Measurements from ENCODE around the gene MT1A. TPM values are rescaled to one million over a fixed set of nuclear protein-coding genes. Genes with fewer than 3 reads are reported as not detected.
A peak's percentile ranks its signal among the peaks of the same experiment; 100 is the strongest.

Gene MT1A
- total RNA-seq, 1 donor: 0.72 TPM

DNA sequence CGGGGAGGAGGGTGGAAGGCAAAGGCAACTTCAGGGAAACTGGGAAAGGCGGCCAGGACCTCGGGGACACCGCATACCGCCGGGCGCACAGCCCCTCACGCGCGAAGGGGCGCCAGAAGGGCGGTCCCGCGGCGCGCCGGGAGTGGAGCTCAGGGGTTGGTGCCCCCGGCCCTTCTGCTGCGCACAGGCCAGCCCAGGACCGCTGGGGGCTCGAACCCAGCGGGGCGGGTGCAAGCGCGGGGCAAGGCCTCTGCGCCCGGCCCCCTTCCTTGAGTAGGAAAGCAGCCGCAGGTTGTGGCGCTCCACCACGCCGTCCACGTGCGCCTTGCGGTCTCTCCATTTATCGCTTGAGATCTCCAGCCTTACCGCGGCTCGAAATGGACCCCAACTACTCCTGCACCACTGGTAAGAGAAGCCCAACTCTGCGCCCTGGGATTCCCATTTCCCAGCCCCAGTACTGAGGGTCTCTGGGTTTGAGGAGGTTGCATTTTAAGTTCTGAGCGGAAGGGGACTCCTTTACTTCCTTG lies 3.0 kb upstream of the MT1A start:
- TF ChIP-seq, protein P1, sequence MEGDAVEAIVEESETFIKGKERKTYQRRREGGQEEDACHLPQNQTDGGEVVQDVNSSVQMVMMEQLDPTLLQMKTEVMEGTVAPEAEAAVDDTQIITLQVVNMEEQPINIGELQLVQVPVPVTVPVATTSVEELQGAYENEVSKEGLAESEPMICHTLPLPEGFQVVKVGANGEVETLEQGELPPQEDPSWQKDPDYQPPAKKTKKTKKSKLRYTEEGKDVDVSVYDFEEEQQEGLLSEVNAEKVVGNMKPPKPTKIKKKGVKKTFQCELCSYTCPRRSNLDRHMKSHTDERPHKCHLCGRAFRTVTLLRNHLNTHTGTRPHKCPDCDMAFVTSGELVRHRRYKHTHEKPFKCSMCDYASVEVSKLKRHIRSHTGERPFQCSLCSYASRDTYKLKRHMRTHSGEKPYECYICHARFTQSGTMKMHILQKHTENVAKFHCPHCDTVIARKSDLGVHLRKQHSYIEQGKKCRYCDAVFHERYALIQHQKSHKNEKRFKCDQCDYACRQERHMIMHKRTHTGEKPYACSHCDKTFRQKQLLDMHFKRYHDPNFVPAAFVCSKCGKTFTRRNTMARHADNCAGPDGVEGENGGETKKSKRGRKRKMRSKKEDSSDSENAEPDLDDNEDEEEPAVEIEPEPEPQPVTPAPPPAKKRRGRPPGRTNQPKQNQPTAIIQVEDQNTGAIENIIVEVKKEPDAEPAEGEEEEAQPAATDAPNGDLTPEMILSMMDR (IDR thresholded peaks at IDR 0.05; ENCODE audit: insufficient read depth, low read length): no peak
- DNase-seq (ENCODE audit: low read depth): no peak
- H3K4me3 ChIP-seq (ENCODE audit: low read depth, low read length): no peak overlapping the region

DNA sequence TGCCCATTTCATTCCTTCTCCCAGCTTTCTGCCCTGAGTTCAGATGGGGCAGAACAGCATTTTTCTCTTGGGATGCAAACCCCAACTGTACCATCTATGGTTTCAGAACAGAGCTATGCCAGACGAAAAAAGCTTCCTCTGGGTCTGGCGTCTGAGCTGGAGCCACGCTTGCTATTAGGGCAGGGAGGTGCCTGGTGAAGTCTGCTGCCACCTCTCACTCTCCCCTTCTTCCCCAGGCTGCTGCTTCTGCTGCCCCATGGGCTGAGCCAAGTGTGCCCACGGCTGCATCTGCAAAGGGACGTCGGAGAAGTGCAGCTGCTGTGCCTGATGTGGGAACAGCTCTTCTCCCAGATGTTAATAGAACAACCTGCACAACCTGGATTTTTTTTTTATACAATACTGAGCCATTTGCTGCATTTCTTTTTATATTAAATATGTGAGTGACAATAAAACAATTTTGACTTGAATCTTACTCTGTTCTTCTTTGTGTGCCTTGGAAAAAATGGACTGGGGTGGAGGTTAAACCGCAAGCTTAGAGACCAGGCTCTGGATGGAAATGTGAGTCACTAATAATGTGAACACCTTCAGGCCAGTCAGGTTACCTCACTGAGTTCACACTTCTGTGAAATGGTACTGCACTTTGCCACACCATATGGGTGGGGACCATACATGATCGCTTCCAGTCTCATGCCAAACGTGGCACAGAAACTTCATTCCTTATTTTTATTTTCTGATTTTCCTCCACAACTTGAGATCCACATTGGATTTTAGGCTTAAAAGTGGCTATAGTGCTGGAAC lies 1.7 kb upstream of the MT1A start:
- TF ChIP-seq, protein P1 (IDR thresholded peaks at IDR 0.05; ENCODE audit: insufficient read depth, low read length): no peak
- no peak for DNase-seq (ENCODE audit: low read depth)

DNA sequence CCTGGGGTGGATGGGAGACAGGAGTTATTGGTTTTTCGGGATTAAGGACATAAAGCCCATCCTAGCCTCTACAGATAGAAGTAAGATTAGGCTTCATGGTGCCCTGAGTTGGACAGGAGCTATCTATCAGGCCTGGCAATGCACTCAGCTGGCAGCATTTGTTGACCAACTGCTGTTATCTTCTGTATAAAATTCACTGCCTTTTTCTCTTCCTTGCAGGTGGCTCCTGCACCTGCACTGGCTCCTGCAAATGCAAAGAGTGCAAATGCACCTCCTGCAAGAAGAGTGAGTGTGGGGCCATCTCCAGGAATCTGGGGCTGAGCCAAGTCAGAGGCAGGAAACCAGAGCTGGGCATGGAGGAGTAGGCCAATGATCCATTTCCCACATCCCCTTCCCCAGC lies 579 bp downstream of the MT1A start:
- TF ChIP-seq, protein P1 (IDR thresholded peaks at IDR 0.05; ENCODE audit: insufficient read depth, low read length): no peak
- no peak for DNase-seq (ENCODE audit: low read depth)
- H3K4me3 ChIP-seq (ENCODE audit: low read depth, low read length): no peak overlapping the region

More for the DNA sequence above, 1.7 kb upstream of the MT1A start:
- H3K4me3 ChIP-seq (ENCODE audit: low read depth, low read length): no peak overlapping the region

DNA sequence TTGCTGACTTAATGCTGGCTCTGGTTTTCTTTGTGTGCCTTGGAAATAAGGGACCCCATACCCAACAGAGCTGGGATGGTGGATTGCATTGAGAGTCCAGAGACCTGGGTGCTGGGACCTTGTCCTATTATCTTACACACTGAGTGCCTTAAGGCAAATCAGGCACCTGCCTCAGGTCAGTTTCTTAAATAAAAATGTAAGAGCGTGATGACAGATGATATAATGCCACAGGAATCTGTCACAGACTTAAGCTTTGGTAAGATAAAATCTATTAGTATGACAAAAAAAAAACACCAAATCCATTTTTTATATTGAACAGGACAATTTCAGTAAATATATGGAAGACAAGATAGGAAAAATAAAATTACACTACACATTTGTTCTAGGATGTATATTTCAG lies 1.6 kb downstream of the MT1A start:
- no peak overlapping the region for H3K4me3 ChIP-seq (ENCODE audit: low read depth, low read length)
- TF ChIP-seq, protein P1 (IDR thresholded peaks at IDR 0.05; ENCODE audit: insufficient read depth, low read length): no peak
- DNase-seq (ENCODE audit: low read depth): no peak

DNA sequence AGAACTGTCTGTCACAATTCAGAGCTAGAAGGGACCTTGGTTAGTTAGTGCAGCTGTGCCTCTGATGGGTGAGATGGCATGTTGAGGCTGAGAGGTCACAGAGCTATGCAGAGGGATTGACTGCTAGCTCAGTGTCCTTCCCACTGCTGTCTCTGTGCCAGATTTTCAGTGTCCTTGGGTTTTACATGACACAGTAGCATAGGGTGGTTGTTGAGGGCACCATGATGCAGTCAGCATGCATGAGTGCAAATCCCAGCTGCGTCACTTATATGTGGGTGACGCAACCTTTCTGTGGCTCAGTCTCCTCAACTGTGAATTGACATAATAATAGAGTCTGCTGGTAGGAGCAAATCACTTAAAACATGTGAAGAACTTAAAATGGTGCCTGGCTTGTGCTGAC lies 2.7 kb downstream of the MT1A start:
- no peak overlapping the region for H3K4me3 ChIP-seq (ENCODE audit: low read depth, low read length)
- TF ChIP-seq, protein P1 (IDR thresholded peaks at IDR 0.05; ENCODE audit: insufficient read depth, low read length): no peak
- DNase-seq (ENCODE audit: low read depth): no peak

DNA sequence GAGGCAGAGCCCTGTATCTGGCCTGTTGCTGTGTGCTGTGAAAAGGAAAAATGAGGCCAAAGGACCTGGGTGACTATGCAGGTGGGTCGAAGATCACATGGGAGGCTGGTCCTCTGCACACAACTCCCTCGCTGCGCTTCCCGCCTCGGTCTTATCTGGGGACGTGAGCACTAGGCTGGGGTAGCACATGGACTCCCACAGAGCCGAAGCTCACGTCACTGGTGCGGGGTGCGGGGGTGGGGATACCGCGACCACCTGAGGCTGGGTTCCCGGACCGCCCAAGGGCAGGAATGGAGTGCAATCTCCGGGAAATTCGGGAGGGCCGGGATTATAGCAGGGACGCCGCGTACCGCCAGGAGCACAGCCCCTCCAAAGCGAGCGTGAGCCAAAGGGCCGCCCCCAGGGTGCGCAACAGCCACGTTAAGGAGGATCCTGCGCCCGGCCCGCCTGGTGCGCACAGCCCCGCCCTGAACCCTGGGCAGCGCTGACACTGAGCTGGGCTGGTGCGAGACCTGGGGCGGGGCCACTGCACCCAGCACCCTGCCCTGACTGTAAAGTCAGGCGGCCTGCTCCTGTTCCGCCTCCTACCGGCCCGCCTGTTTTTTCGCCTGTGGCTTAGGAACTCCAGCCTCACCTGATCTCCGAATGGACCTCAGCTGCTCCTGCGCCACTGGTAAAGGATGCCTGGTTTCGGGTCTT lies 4.8 kb downstream of the MT1A start:
- DNase-seq (ENCODE audit: low read depth): peak; percentile 34
- TF ChIP-seq, protein P1 (IDR thresholded peaks at IDR 0.05; ENCODE audit: insufficient read depth, low read length): peak; percentile 39
- peak overlapping the region; percentile 49 for H3K4me3 ChIP-seq (ENCODE audit: low read depth, low read length)
